Small intestine (tissue), 7 donors: Measurements from ENCODE around the gene FOSL1. TPM values are rescaled to one million over a fixed set of nuclear protein-coding genes. Genes with fewer than 3 reads are reported as not detected.

Experiments
- DNase-seq, 2 donors: peaks; one replicate each; pipeline versions ENCODE4 v3.0.0 to v3.0.0-alpha.2; 2013
- FAIRE-seq: peaks from 2 replicates; lab custom pipeline; 2012; peaks lifted over from hg19 to GRCh38; lab: Jason Lieb, UNC
- H3K27ac ChIP-seq, 3 donors: one replicate each; pipeline ENCODE4 v1.5.1; 2013; ENCODE audit warnings: low read length in 2 of 3, mild to moderate bottlenecking in 2 of 3, control low read depth in 1 of 3, inconsistent platforms in 1 of 3, low read depth in 1 of 3, moderate library complexity in 1 of 3
- H3K27me3 ChIP-seq, 3 donors: one replicate each; pipeline ENCODE4 v1.6.1; 2013; ENCODE audit warnings: low read length in 3 of 3, inconsistent platforms in 1 of 3; ENCODE audit not compliant: control insufficient read depth in 3 of 3, insufficient read depth in 3 of 3
- H3K36me3 ChIP-seq, 3 donors: one replicate each; pipeline ENCODE4 v1.6.1; 2013; ENCODE audit warnings: low read length in 3 of 3, inconsistent platforms in 1 of 3, low read depth in 1 of 3, mild to moderate bottlenecking in 1 of 3, moderate library complexity in 1 of 3; ENCODE audit not compliant: control insufficient read depth in 3 of 3, insufficient read depth in 2 of 3
- H3K4me1 ChIP-seq, 3 donors: one replicate each; pipeline ENCODE4 v1.6.1; 2013; ENCODE audit warnings: low read length in 2 of 3, inconsistent platforms in 1 of 3, low read depth in 1 of 3, mild to moderate bottlenecking in 1 of 3, moderate library complexity in 1 of 3; ENCODE audit not compliant: control insufficient read depth in 3 of 3, insufficient read depth in 2 of 3
- H3K4me3 ChIP-seq, 3 donors: one replicate each; pipeline ENCODE4 v1.5.1; 2013; ENCODE audit warnings: low read length in 3 of 3, control low read depth in 1 of 3, inconsistent platforms in 1 of 3, low read depth in 1 of 3, mild to moderate bottlenecking in 1 of 3, moderate library complexity in 1 of 3
- H3K9me3 ChIP-seq, 2 donors: one replicate each; pipeline ENCODE4 v1.6.1; 2013; ENCODE audit warnings: low read depth in 1 of 2, low read length in 1 of 2; ENCODE audit not compliant: control insufficient read depth in 2 of 2, insufficient read depth in 1 of 2
- WGBS, 3 donors: extraction: QIAGEN DNeasy Blood & Tissue Kit; methylation state at CpG; one replicate each; pipeline ENCODE4 v1.1.7; 2013; 5-methylcytosine and 5-hydroxymethylcytosine counted together
- polyA plus RNA-seq, 4 donors: library from polyadenylated mRNA; stranded (reverse) in 3 of 4; unstranded in 1 of 4; fragments of 200-250 nt in 3 of 4; fragments of 120-200 nt in 1 of 4; gene quantifications; one replicate each; pipeline versions ENCODE4 v1.2.1 to v1.2.3, GENCODE V29; 2013
- donor health status: healthy with polysubstance abuse.
- donor health status: control.
- donor health status: control.
- donor health status: Bipolar disorder and iron deficiency.
- donor health status: healthy.

Gene FOSL1
- polyA plus RNA-seq, 4 donors: 0.04 to 5.2 (median 1.9) TPM

DNA sequence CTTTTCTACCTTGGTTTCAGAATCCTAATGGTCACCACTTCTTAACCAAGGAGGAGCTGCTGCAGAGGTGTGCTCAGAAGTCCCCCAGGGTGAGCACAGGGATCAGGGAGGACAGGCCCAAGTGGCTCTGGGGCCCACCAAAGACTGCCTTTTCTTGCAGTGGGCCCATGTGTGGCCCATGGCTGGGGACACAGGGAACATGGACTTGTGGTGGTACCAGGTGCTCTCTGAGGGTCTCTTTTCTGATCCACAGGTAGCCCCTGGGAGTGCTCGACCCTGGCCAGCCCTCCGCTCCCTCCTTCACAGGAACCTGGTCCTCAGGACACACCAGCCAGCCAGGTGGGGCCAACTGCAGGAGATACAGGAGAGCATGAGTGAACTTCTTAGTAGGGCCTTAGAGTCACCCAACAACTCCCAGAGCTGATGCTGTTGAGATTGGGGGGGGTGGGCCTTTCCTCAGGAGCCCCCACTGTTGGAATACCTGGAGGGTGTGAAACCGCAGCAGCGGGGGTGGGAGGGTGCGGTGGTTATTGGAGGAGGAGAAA lies 37.9 kb downstream of the FOSL1 start:
- Histone ChIP-seq H3K4me3 (no peak overlapping the region), H3K36me3 (peaks cover 16 to 60% (median 23%) of the 10 kb centered on the region in 3 donors), H3K9me3 (no peaks in the 10 kb centered on the region), H3K27ac (no peak overlapping the region), H3K27me3 (no peaks in the 10 kb centered on the region), H3K4me1 (peaks cover 0 to 29% (median 3%) of the 10 kb centered on the region in 3 donors)
- 77 to 87% (median 80%) methylated on average over 5 of the region's 5 CpGs for WGBS, 3 donors
- no peak for FAIRE-seq
- no peak for DNase-seq

DNA sequence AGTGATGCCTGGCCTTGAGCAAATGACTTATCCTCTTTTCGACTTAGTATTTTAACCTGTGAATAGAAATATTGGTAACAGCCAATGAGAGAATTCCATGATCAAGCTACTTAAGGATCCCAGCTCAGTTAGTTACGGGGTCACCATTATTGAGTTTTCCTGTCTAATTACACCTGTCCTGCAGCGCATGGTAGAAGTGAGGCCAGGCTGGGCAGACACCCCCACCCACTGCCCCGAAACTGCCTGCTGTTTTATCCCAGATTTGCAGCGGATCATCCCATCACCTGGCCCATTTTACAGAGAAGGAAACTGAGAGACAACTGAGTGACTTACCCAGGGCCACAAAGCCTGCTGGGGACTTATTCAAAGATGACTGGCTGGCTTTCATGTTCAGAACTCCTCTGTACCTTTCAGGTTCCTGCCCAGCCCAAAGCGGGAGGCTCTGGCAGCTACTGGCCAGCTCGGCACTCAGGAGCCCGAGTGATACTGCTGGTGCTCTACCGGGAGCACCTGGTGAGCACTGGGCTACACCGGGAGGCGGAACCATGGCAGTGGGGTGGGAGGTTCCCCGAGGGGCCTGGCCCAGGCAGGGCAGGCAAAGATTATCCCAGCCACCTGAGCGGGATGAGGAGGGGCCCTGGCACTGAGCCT lies 38.5 kb downstream of the FOSL1 start:
- Histone ChIP-seq H3K27ac (no peak overlapping the region), H3K4me3 (peak overlapping the region; percentile 64 to 85 (median 72)), H3K27me3 (no peaks in the 10 kb centered on the region), H3K4me1 (peaks cover 0 to 29% (median 3%) of the 10 kb centered on the region in 3 donors), H3K9me3 (no peaks in the 10 kb centered on the region), H3K36me3 (peaks cover 12 to 59% (median 20%) of the 10 kb centered on the region in 3 donors)
- WGBS, 3 donors: 71 to 82% (median 80%) methylated on average over 13 of the region's 13 CpGs
- DNase-seq: no peak
- FAIRE-seq: no peak

DNA sequence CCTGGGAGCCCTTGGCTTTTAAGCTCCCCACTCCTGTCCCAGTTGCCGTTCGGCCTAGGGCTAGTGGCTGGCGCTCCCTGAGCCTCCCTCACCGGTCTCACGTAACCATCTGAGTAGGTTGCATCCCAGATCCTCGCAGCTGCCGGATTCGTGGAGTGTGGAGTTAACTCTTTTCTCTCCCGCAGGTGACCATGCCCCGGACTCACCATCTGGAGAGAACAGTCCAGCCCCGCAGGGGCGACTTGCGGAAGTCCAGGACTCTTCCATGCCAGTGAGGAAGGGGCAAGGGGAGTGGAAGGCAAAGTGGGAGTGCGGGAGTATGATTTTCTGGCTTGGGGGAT lies 39.1 kb downstream of the FOSL1 start:
- Histone ChIP-seq H3K36me3 (peaks cover 12 to 59% (median 21%) of the 10 kb centered on the region in 3 donors), H3K4me3 (peak overlapping the region; percentile 64 to 85 (median 72)), H3K27ac (peak overlapping the region; percentile 95 to 97 (median 97)), H3K9me3 (no peaks in the 10 kb centered on the region), H3K4me1 (peaks cover 0 to 34% (median 3%) of the 10 kb centered on the region in 3 donors), H3K27me3 (no peaks in the 10 kb centered on the region)
- DNase-seq: peak in 1 of 2 donors; percentile 31
- FAIRE-seq: no peak
- WGBS, 3 donors: 3 to 10% (median 7%) methylated on average over 14 of the region's 14 CpGs

DNA sequence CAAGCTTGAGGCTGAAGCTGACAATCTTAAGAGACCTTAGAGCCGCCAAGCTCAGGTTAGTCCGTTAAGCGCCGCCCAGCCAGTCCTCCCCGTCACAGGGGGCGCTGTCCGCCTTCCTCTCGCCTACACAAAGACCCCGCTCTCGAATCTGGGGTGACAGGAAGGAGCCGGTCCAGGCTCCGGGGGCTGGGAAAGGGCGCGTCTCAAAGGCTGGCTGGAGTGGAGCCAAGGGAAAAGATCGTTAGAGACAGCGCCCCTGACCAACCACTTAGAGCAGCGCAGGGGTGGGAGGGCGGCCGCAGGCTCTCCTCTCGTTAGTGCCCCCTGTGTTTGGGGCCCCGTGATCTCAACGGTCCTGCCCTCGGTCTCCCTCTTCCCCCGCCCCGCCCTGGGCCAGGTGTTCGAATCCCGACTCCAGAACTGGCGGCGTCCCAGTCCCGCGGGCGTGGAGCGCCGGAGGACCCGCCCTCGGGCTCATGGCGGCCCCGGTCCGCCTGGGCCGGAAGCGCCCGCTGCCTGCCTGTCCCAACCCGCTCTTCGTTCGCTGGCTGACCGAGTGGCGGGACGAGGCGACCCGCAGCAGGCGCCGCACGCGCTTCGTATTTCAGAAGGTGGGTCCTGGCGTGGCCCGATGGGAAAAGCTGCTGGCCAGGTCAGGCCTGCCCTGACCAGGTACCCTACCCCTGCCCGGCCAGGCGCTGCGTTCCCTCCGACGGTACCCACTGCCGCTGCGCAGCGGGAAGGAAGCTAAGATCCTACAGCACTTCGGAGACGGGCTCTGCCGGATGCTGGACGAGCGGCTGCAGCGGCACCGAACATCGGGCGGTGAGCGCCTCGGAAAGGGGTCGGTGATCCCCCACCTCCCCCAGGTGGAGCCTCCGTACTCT lies 39.7 kb downstream of the FOSL1 start, which contains the start of gene MUS81:
Gene MUS81, plus strand, starts transcription at position 156 of the 887 bp plus-strand sequence. Its CDS starts 321 bp downstream, at position 477.
- peaks cover 12 to 59% (median 23%) of the 10 kb centered on the region in 3 donors for H3K36me3 ChIP-seq
- peaks cover 0 to 40% (median 3%) of the 10 kb centered on the region in 3 donors for H3K4me1 ChIP-seq
- peak within 1 kb of the TSS; percentile 64 to 85 (median 72) for H3K4me3 ChIP-seq
- no peak for FAIRE-seq
- H3K27ac ChIP-seq: peak within 1 kb of the TSS; percentile 95 to 97 (median 97)
- H3K27me3 ChIP-seq: no peaks in the 10 kb centered on the region
- 0% methylated on average over 69 to 78 of the region's 78 CpGs for WGBS, 3 donors
- peak; percentile 99 for DNase-seq
- H3K9me3 ChIP-seq: no peaks in the 10 kb centered on the region

DNA sequence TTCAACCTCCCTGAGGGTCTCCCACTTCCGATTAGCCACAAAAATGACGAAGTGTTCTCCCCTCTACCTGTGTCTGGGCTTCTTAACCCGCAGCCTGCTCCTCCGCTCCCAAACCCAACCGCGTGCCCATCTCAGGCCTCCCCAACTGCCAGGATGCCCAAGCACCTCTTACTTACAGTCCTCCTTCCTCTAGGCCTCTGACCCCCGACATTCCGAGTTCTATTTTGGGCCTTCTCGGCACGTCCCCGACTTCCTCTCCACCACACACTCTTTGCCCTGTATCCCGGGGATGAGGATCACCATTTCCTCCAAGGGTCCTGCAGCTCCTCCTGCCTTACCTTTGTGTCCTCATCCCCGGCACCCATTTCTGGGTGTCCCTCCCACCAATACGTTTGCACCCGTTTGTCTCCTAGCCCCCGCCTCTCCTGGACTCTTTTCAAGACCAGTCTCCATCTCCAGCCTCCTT lies 40.3 kb downstream of the FOSL1 start:
- Histone ChIP-seq H3K4me1 (peaks cover 0 to 47% (median 3%) of the 10 kb centered on the region in 3 donors), H3K36me3 (peaks cover 17 to 59% (median 25%) of the 10 kb centered on the region in 3 donors), H3K27me3 (no peaks in the 10 kb centered on the region), H3K27ac (peak overlapping the region; percentile 95 to 97 (median 97)), H3K9me3 (no peaks in the 10 kb centered on the region), H3K4me3 (peak overlapping the region; percentile 24 to 72 (median 64))
- WGBS, 3 donors: 3 to 10% (median 6%) methylated on average over 16 of the region's 16 CpGs
- no peak for DNase-seq
- no peak for FAIRE-seq

DNA sequence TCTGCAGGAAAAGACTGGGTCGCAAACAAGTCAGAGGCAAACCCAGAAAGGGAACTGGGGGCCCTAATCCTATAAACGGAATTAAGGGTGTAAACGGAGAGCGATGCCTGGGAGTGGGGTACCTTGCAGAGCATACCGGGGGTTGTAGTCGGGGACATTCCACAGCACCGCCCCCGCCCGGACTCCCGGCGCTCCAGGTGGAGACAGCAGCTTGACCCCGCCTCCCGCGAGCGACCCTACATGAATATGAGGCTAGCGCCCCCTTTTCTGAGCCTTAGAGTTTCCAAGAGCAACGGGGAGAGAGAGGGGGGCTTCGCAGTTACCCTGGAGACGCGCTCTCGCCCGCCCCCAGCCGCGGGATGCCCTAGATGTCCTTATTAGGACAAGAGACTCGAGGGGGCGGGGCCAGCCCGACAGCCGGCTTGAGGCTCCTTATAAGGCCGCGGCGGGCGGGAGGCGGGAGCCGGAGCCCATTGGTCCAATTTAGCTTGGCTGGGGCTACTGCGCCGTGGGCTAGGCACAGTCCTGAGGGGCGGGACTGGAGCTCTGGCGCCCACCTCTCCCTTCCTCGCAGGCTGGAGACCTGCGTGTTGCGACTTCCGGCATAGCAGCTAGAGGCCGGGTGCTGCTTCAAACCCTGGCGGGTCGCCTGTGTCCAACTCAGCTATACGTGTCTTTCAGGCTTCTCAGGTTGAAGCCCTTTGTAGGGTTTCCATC lies 40.9 kb downstream of the FOSL1 start:
- no peak for FAIRE-seq
- 0 to 1% (median 0%) methylated on average over 43 to 46 of the region's 46 CpGs for WGBS, 3 donors

DNA sequence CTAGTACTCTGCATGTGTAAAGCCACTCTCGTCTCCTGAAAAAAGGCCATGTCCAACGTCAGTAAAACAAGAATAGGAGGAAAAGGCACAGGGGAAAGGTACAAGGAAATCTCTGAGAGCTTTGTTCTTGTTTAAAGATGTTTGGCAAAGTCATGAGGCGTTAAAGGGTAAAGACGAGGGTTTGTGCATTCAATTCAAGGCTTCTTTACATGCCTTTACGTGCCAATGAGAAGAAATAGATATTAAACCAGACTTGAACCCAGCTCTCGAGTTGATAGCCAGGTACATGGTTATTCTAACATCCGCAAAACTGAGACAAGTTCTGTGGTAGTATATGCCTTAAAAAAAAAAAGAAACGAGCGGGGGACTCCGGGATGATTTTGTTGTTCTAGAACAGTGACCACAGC lies 41.5 kb downstream of the FOSL1 start:
- H3K27me3 ChIP-seq: no peaks in the 10 kb centered on the region
- H3K36me3 ChIP-seq: peaks cover 10 to 58% (median 19%) of the 10 kb centered on the region in 3 donors
- DNase-seq (no peak), FAIRE-seq (no peak)
- H3K4me1 ChIP-seq: peaks cover 0 to 56% (median 3%) of the 10 kb centered on the region in 3 donors
- peak overlapping the region; percentile 95 to 97 (median 97) for H3K27ac ChIP-seq
- H3K4me3 ChIP-seq: peak overlapping the region; percentile 52 to 72 (median 64)
- H3K9me3 ChIP-seq: no peaks in the 10 kb centered on the region
- WGBS, 3 donors: 0 to 1% (median 0%) methylated on average over 10 of the region's 10 CpGs

More for the DNA sequence above, 40.9 kb downstream of the FOSL1 start:
- no peaks in the 10 kb centered on the region for H3K9me3 ChIP-seq
- peaks cover 0 to 53% (median 3%) of the 10 kb centered on the region in 3 donors for H3K4me1 ChIP-seq
- peak; percentile 97 to 98 for DNase-seq
- peaks cover 16 to 59% (median 22%) of the 10 kb centered on the region in 3 donors for H3K36me3 ChIP-seq
- peak overlapping the region; percentile 52 to 72 (median 64) for H3K4me3 ChIP-seq
- peak overlapping the region; percentile 95 to 97 (median 97) for H3K27ac ChIP-seq
- H3K27me3 ChIP-seq: no peaks in the 10 kb centered on the region
